Type B pancreatic cell (in vitro differentiated cells): Measurements from ENCODE around the gene SMTNL2. TPM values are rescaled to one million over a fixed set of nuclear protein-coding genes. Genes with fewer than 3 reads are reported as not detected.

Experiments
- DNase-seq: peaks from one replicate; pipeline ENCODE4 v3.0.0; 2021; ENCODE audit warnings: mixed read lengths; ENCODE audit not compliant: unreplicated experiment; ENCODE audit errors: extremely low spot score
- H3K27ac Mint-ChIP-seq: 2 replicates; pipeline ENCODE4 v1.8.0; 2021; ENCODE audit warnings: mild to moderate bottlenecking, mixed read lengths
- H3K27me3 Mint-ChIP-seq: 2 replicates; pipeline ENCODE4 v1.8.0; 2021; ENCODE audit warnings: mixed read lengths
- H3K36me3 Mint-ChIP-seq: 2 replicates; pipeline ENCODE4 v1.8.0; 2021; ENCODE audit warnings: mixed read lengths
- H3K4me1 Mint-ChIP-seq: one replicate; pipeline ENCODE4 v1.8.0; 2021; ENCODE audit warnings: mixed read lengths; ENCODE audit not compliant: unreplicated experiment
- H3K4me3 Mint-ChIP-seq: 2 replicates; pipeline ENCODE4 v1.8.0; 2021; ENCODE audit warnings: mild to moderate bottlenecking, mixed read lengths
- H3K9me3 Mint-ChIP-seq: 2 replicates; pipeline ENCODE4 v1.8.0; 2021; ENCODE audit warnings: mixed read lengths
- CTCF ChIP-seq: fragments of 200-600 bp; sonication (generic); conservative IDR thresholded peaks from 2 replicates; pipeline ENCODE4 v1.5.0; 2021; ENCODE audit warnings: antibody characterized with exemption, mild to moderate bottlenecking
- total RNA-seq: library from RNA; stranded (reverse); gene quantifications from 2 replicates; pipeline ENCODE4 v1.2.1, GENCODE V29; 2021; ENCODE audit warnings: low replicate concordance

Gene SMTNL2
- total RNA-seq, 1 donor from 2014 or later = 25.5 TPM

GRCh38 chr17:4537451-4538235 is 46.7 kb upstream of the SMTNL2 start:
- Mint-ChIP-seq H3K27ac (no peak overlapping the region), H3K9me3 (no peaks in the 10 kb centered on the region), H3K27me3 (no peaks in the 10 kb centered on the region), H3K4me3 (no peak overlapping the region), H3K36me3 (no peaks in the 10 kb centered on the region), H3K4me1 (peaks cover 4% of the 10 kb centered on the region)
- DNase-seq = no peak
- no peak for TF ChIP-seq CTCF

GRCh38 chr17:4538236-4539002 is 45.9 kb upstream of the SMTNL2 start:
- H3K27me3 Mint-ChIP-seq = no peaks in the 10 kb centered on the region

GRCh38 chr17:4539025-4539424 is 45.3 kb upstream of the SMTNL2 start:
- no peak for TF ChIP-seq CTCF
- H3K4me3 Mint-ChIP-seq = no peak overlapping the region
- H3K4me1 Mint-ChIP-seq = peaks cover 4% of the 10 kb centered on the region
- no peaks in the 10 kb centered on the region for H3K36me3 Mint-ChIP-seq
- no peaks in the 10 kb centered on the region for H3K27me3 Mint-ChIP-seq
- DNase-seq = no peak
- no peak overlapping the region for H3K27ac Mint-ChIP-seq
- no peaks in the 10 kb centered on the region for H3K9me3 Mint-ChIP-seq

More at GRCh38 chr17:4538236-4539002, 45.9 kb upstream of the SMTNL2 start:
- Mint-ChIP-seq H3K9me3 (no peaks in the 10 kb centered on the region), H3K27ac (no peak overlapping the region), H3K4me1 (peaks cover 4% of the 10 kb centered on the region), H3K36me3 (no peaks in the 10 kb centered on the region), H3K4me3 (no peak overlapping the region)
- no peak for TF ChIP-seq CTCF
- no peak for DNase-seq

GRCh38 chr17:4539576-4540223 is 44.6 kb upstream of the SMTNL2 start:
- Mint-ChIP-seq H3K36me3 (no peaks in the 10 kb centered on the region), H3K27ac (no peak overlapping the region), H3K4me1 (peaks cover 4% of the 10 kb centered on the region), H3K4me3 (no peak overlapping the region), H3K27me3 (no peaks in the 10 kb centered on the region), H3K9me3 (no peaks in the 10 kb centered on the region)
- no peak for DNase-seq
- TF ChIP-seq CTCF = no peak

- Mint-ChIP-seq H3K27ac (no peak overlapping the region), H3K4me3 (no peak overlapping the region), H3K4me1 (peaks cover 4% of the 10 kb centered on the region), H3K9me3 (no peaks in the 10 kb centered on the region), H3K27me3 (no peaks in the 10 kb centered on the region), H3K36me3 (no peaks in the 10 kb centered on the region)
- no peak for TF ChIP-seq CTCF
- no peak for DNase-seq
Observed at GRCh38 chr17:4540224-4540651, 44.1 kb upstream of the SMTNL2 start.
